GM19397 (cell line): ENCODE measurements around the gene KDR.

ENCODE experiments used
- ATAC-seq: cut with Tn5 transposase; IDR thresholded peaks from one replicate; pipeline ENCODE4 v1.9.1; 2021; ENCODE audit warnings: mild to moderate bottlenecking, moderate library complexity; ENCODE audit not compliant: unreplicated experiment

The KDR gene

DNA sequence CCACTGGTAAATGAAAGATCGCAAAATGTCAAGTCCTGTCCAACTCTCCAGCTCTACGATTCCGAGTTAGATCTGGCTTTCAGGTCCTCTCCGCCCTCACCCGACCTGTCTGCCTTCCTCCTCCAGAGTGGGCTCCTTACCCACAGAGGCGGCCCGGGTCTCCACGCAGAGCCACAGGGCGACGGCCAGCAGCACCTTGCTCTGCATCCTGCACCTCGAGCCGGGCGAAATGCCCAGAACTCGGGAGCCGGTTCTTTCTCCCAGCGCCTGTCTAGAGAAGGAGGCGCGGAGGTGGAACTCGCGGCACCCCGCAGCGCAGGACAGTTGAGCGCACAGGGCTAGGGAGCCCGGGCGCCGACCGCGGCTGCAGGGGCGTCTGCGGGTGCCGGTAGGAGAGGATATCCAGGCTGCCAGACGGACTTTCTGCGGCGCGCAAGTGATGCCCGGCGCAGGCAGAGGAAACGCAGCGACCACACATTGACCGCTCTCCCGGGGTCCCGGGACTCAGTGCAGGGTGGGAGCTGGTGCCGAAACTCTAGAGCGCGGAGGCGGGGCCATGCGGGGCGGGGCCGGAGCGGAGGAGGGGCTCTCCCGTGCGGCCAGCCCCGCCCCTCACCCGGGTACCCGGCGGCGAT, at the start of gene KDR:
TSS of gene KDR (minus strand) at position 509 of the 635 bp plus-strand sequence. CDS start at position 207, 302 bp downstream.
- no peak for ATAC-seq

DNA sequence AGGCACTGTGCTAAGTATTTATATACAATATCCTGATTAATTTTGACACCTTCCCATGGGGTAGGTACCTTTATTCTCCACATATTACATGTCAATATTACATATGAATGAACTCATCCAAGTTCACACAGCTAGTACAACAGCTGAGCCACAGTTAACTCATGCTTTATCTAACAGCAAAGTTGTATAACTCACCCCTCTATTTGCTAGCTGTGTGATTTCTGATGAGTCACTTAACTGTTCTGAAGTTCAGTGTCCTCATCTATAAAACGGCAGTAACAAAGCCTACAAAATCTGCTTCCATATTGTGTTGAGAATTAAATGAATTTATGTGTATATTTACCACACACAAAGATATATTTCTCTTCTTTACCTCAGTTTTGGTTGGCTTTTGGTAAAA, 48.2 kb upstream of the KDR start:
- no peak for ATAC-seq

DNA sequence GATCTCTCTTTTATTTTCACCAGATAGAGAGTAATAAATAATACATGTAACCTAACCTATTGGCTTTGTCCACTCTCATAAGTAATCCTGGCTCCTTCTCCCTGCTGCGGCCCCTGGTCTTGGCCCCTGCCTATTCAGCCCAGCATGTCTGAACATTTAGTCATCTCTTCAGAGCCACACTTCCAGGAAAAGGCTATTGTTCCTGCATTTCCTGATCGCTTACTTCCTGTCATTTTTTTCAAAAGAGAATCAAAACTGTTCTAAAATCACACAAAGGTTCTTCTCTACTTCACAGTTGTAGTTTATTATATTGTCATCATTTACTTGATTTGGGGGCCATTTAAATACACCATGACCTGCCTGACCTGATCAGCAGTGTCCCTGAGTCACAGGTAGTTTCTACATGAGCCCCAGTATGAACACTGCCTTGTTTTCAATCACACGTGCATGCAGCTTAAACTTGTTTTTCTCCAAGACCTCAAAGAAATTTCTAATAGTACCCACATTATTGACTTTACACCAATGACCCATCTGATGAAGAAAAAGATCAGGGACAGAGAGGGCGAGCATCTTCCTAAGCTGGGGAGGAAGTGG, 47.4 kb upstream of the KDR start:
- ATAC-seq = no peak

DNA sequence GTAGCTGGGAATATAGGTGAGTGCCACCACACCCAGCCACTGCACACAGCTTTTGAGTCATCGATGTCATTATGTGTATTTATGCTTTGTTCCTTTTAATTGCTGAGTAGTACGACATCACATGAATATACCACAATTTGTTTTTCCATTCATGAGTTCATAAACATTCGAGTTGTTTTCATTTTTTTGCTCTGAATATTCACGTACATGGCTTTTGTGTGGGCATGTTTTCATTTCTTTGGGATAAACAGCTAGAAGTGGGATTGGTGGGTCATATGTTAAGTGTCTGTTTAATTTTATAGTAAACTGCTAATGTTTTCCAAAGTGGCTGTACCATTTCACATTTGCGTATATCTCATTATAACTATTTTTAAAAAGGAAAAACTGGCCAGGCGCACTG, 45.1 kb upstream of the KDR start:
- no peak for ATAC-seq

DNA sequence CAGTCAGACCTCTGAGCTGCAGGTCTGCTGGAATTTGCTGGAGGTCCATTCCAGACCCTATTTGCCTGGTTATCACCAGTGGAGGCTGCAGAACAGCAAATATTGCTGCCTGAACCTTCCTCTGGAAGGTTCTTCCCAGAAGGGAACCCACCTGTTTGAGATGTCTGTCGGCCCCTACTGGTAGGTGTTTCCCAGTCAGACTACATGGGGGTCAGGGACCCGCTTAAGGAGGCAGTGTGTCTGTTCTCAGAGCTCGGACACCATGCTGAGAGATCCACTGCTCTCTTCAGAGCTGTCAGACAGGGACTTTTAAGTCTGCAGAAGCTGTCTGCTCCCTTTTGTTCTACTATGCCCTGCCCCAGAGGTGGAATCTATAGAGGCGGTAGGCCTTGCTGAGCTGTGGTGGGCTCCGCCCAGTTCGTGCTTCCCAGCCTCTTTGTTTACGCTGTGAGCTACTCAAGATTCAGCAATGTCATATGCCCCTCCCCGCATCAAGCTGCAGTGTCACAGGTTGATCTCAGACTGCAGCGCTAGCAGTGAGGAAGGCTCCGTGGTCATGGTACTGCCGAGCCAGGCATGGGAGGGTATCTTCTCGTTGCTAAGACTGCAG, 44.1 kb upstream of the KDR start:
- ATAC-seq = no peak

DNA sequence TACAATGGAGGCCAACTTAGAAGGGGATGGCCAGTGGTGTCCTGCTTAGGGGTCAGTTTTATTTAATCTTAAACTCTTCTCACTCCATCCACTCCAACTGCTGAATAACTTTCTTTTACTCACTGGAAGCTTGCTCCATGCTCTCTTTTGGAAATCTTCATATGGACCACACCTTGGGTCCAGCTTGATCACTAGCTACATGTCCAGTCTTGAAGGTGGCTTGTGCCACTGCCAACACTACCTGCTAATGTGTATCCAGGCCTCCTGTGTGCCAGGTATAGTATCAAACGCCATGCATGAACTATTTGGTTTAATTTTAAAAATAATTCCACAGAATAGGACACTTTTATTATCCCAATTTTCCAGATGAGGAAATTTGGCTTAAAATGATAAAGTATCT, 37.0 kb upstream of the KDR start:
- ATAC-seq = no peak

DNA sequence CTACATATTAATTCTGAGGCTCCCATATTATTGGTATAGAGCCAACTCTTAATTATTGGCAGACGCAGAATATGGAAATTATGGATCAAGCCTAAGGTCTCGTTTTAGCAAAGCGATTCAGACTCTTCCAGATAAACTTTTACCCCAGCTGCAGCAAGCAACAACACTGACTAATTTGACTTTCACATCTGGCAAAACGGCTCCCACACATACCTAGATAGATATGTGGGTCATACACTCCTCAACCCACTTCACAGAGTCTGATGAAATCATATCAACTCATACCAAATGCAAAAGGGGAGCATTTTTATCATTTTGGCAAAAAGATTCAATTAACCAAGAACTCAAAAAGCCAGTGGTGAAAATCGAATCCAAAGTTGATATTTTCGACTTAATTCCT, 36.3 kb upstream of the KDR start:
- ATAC-seq = no peak

DNA sequence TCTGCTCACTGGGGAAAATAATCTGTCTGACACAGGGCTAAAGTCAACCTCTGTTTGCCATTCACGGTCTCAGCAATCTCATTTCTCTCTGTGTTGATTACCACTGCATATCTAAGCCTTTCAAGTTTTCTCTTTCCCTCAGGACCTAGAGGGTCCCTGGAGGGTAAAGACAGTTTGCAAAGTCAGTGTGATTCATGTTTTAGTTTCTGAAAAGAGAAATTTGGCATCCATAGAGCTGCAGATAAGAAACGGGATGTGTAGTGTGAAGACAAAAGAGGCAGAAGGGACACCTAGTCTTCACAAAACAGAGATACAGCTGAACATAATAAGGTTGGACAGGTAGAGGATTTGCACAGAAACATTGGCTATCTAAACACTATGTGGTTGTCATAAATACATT, 34.5 kb upstream of the KDR start:
- no peak for ATAC-seq

DNA sequence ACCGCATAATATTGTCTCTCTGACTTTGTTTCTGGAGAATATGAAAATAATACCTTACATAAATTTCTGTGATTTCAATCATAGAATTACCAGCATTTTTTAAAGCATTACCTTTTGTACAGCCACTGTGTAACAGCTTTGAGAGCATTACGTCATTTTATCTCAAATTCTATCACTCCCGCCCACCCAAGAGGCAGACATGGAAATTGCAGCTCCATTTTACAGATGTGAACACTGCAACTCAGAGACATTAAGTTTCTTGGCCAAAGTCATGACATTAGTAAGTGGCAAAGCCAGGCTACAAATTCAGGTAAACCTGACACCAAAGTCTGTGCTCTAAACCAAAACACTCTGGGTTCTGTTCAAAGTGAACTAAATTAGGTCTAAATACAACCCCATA, 33.6 kb upstream of the KDR start:
- no peak for ATAC-seq

DNA sequence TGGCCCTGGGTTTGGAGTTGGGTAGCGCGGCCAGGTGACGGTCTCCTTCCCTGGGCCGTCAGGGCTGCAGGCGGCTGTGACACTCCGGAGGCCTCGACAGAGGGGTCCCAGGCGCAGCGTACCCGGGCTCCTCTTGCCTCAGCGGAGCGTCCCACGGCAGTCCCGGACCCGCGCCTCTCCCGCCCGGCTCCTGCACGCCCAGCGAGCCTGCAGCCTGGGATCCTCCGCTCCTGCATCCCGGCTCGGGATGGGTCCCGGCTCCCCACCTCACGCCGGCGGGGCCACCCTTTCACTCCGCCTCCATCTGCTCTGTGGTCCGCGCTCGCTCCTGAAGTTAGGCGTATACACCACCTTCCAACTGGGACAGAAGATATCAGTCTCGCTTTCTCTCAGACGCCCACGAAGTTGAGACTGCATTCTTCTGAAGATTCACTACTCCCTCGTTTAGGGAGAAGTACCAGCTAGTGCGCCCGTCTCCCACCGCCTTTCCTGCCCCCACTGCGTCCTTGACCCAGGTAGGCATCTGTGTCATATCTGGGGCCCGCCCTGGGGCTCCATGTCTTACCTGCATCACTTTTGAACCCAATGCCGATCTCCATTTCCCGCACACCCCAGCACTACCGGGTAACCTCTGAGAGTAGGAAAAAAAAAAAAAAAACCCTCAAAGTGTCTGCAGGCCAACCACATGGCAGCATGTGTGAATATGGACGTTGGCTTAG, 32.3 kb upstream of the KDR start:
- ATAC-seq = no peak

DNA sequence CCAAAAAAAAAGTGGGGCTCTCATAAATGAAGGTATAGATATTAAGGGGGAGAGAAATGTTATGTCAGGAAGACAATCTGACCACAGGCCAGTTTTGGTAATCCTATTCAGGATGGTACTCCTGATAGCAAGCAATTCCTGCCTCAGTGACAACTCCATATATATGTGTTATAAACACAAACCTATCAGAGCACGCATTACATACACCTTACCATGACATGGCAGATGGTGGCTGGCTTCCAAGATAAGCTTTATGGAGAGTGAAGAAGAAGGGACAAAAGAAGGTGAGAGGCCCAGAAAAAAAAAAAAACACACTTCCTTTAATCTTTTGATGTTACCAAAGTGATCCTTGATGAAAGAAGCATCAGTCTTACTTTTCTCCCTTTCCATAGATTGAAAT, 29.5 kb upstream of the KDR start:
- no peak for ATAC-seq

DNA sequence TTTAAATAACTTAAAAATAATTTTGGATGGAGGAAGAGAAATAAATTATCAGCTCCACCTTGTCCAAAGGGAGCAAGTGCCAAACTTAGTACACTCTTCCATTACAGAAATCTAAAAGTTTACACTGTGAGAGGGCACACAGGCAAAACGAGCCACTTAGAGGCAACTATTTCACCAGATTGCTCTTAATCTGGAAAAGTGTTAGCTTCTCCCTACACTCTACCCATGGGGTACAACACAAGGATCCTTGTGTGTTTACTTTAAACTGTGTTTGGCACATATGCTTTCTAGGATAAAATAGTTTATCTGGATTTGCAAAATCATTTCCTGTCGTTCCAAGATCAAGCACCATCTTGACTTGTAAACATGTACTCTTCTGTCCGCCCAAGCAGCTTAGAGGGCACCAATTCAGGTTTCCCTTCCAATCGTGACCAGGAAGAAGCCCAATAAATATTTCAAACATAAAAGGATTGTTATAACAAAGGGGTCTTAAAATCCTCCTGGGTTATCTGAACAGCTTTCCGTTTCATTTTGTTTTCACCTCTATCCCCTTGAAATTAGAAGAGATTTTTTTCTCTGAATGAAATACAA, 29.0 kb upstream of the KDR start:
- ATAC-seq = no peak

DNA sequence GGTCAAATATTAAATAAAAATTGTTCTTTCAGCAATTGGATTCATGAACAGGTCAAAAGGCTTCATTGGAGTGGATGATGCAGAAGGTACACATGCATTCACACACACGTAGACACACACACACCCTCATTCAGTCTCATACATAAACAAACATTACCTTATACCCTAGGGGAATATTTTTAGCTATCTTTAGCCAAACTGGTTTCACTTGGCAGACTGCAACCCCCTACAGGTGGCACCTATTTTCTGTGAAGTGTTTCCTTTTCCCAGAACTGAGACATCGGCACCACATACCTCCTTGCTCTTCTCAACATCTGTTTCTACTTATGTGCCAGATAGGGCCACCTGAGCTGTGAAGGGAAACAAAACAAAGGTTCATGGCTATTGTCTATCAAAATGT, 18.5 kb upstream of the KDR start:
- no peak for ATAC-seq

DNA sequence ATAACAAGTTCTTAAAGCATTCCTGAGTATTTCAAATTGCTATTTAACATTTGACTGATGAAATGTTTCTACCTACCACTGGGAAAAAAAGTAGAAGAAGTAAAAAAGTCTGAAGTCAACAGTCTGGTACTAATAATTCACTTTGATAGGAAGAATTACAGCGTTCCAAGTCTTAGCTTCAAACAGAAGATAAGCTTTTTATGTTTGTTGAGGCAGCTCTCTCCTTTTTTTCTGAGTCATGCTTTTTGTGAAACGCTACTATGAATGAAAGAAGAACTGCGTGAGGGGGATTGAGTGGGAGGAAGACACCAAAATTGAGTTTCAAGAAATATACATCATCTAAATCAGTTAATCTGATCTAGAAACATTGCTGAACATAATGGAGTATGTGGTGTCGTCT, 13.0 kb upstream of the KDR start:
- ATAC-seq = no peak

DNA sequence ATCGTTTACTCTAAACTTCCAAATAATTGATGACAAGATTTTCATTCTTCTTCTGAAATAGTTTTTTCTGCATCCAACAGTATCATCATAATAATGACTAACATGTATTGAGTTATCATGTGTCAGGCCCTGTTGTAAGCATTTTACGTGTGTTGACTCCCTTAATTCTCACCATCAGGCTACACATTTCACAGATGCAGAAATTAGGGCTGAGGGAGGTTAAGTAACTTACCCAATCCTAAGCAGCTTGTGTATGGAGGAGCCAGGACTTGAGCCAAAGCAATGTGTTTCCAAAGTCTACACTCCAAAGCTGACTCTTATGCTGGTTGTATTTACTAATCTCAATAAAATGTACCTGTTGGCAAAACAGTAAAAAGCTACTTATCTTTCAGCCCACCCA, 11.2 kb upstream of the KDR start:
- no peak for ATAC-seq

DNA sequence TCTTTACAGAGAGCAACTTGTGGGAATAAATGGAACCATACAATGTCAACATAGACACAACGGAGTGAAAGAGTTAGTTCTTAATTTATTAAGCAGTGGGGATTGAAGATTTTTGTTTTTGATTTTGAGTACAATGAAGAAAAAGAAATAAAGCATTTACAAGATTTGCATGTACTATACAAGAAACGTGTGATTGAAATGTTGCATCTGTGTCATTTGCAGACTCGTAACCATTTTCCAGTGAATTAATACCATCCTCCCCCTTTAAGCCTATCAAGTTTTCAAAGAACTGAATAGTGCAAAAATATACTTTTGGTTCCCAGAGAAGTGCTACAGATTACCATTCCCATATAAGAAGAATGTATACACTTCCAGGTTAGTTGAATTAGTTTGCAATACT, 8.6 kb upstream of the KDR start:
- ATAC-seq = no peak

DNA sequence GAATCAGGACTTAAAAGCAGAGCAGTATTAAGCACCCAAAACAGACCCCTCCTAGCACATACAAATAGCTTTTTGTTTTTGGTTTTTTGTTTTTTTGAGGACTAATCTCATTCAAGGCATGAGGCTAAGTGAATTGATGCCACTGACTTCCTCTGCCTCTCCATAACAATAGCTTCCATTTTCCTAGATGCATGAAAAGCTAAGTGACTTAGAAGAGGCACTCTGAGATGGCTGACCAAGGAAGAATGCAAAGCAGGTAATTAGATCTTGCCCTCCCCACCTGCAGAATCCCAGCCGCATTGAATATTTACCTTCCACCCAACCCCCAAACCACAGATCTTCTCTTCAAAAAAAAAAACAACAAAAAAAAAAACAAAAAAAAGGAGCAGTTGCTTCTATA, 7.4 kb upstream of the KDR start:
- ATAC-seq = no peak

DNA sequence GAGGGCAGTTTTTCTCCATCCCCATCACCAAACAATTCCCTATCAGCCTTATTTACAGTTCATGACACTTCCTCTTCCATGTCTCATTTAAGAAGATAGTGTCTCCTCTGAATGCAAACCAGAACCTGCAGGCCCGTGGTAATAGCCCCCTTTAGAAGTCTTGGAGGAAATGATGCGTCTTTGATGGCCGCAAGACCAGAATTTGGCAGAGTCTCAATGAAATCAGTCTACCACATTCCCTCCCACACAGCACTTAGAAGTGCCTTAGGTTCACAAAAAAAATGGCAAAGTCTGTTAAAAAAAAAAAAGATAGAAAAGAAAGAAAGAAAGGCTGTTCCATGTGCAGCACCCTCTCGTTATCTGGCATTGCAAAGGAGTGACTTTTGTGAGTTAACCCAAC, 2.1 kb upstream of the KDR start:
- no peak for ATAC-seq

DNA sequence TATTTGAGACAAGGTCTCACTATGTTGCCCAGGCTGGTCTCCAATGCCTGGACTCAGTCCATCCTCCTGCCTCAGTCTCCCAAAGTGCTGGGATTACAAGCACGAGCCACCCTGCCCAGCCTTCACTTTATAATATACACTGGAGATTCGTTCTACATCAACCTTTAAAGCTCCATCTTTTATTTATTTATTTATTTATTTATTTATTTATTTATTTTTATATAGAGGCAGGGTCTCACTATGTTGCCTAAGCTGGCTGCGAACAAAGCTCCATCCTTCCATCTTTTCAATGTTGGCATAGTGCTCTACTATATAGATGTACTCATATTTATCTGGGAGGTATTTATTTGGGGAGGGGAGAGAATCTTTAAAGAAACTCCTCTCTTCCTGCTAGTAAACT, 1.7 kb upstream of the KDR start:
- ATAC-seq = no peak

DNA sequence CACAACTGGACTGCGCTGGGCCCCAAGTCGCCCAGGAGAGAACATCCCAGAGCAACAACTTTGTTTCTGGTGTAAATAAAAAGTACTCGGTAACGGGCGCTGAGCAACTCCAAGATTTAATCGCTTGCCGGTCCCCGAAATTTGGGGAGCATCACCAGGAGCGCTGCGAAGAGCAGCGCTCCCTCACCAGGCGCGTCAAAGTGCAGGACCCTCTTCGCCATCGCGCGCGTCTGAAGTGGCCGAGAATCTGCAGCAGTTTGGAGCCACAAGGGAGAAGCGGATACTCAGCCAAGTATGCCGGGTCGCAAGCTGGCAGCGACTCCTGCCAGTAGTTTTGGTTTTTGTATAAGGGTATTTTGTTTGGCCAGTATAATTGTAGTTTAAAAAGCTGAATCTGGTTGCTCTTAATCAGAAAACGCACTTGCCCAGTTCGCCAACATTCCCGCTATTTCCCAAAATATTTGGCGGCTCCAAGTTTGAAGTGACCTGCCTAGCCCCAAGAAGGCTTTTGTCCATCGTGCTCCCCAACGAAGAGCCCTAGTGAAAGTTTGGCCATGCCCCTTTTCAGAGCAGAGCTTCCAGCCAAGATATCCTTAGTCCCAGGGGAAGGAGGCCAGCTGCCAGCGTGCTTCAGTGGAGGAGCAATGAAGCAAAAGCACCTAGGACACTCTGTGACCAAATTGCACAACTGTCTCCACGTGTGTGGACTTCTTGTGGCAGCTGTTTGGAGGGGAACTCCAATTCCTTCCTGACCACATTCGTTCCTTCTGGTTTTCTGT, 557 bp upstream of the KDR start:
- ATAC-seq = no peak
